GM12891 (cell line): ENCODE measurements around the gene SPATC1L.
"Not testable (repeated sequence)": the region's sequence is repeated elsewhere in the genome, so short reads cannot be mapped to it uniquely, and the experiment has no call there.

Source experiments
- DNase-seq: peaks from one replicate; pipeline ENCODE4 v3.0.0; 2011; ENCODE audit warnings: low spot score; ENCODE audit not compliant: insufficient read length
- FAIRE-seq: peaks from 2 replicates; lab custom pipeline; 2011; peaks lifted over from hg19 to GRCh38; lab: Jason Lieb, UNC
- PAX5 ChIP-seq: IDR thresholded peaks from 2 replicates; pipeline ENCODE4 v1.6.1; 2011; ENCODE audit warnings: low read length, moderate library complexity, mild to moderate bottlenecking; ENCODE audit not compliant: insufficient read depth, severe bottlenecking
- POLR2A ChIP-seq: IDR thresholded peaks from 2 replicates; pipeline ENCODE4 v1.6.1; 2011; ENCODE audit warnings: low read depth, low read length, control low read depth
- POLR2AphosphoS5 ChIP-seq: IDR thresholded peaks from 2 replicates; pipeline ENCODE4 v1.6.1; 2011; ENCODE audit warnings: low read depth, low read length, control low read depth
- POU2F2 ChIP-seq: IDR thresholded peaks from 2 replicates; pipeline ENCODE4 v1.6.1; 2011; ENCODE audit warnings: low read depth, mild to moderate bottlenecking, control low read depth, low read length, moderate library complexity
- SPI1 ChIP-seq: IDR thresholded peaks from 2 replicates; pipeline ENCODE4 v1.6.1; 2011; ENCODE audit warnings: low read depth, low read length, control low read depth
- TAF1 ChIP-seq: IDR thresholded peaks from 2 replicates; pipeline ENCODE4 v1.6.1; 2011; ENCODE audit warnings: low read depth, low read length, control low read depth

The SPATC1L gene

DNA sequence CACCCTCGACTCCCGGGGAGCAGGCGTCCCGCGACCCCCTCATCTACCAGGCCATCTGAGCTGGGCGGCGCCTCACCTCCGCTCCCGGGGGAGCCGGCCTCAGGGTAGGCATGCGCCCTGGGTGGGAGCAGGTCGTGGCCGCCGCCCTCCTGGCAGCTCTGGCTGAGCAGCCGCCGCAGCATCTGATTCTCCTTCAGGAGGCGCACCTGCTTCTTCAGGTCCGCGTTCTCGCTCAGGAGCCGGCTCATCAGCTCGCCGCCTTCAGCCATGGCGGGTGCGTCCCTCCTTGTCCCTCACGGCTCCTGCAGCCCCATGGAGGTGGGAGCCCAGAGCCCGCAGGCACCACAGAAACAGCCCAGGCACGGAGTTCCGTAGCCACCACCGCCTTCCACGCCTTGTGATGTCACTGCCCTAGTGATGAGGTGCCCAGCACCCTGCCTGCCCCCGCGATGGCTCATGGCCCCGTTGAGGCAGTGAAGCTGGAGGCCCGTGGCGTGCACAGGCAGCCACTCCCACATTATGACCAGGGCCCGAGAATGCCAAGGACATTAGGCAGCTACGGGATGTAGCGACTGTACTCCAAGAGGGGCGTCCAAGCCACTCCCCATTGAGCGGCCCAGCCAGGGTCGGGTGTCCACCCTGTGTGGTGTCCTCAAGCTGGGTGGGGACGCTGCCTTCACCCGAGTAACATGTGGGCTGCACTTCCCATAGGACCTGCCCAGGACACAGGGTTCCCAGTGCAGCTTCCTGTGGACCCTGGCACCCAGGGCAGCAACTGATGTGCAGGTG lies 1.5 kb downstream of the SPATC1L start:
- no peak for TF ChIP-seq SPI1
- no peak for DNase-seq
- no peak for FAIRE-seq

DNA sequence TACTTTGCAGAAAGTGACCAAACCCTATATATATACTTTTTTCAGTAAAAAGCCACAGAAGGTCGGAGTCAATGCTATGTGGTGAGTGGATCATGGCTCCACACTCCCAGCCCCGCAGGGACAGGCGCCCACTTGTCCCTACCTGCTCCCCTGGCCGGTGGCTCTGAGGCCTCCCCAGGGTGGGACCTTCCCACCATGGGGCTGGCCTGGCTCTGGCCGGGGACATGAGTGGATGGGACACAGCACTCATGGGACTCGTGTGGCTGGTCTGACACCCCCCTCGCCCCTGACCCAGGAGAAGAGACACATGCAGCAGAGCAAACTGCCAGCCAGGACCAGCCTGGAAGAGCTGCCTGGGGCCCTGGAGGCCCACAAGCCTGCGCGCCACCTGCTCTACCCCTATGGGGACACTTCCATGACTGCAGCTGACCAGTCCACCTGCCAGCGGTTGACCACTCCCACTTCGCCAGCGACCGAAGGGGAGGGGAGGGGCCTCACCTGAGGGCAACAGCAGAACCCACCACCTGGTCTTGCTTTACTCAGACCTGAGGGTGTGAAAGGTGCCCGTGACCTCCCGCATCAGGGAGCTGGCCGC lies 2.2 kb downstream of the SPATC1L start:
- FAIRE-seq: no peak
- TF ChIP-seq TAF1 (no peak), POLR2A (no peak), PAX5 (no peak), POU2F2 (no peak), POLR2AphosphoS5 (no peak), SPI1 (no peak)
- no peak for DNase-seq

- no peak for DNase-seq
- no peak for FAIRE-seq
- TF ChIP-seq SPI1 (no peak), TAF1 (no peak), POLR2AphosphoS5 (no peak), PAX5 (no peak), POLR2A (no peak), POU2F2 (no peak)
Observed at GRCh38 chr21:46181436-46181835, 2.8 kb downstream of the SPATC1L start.

DNA sequence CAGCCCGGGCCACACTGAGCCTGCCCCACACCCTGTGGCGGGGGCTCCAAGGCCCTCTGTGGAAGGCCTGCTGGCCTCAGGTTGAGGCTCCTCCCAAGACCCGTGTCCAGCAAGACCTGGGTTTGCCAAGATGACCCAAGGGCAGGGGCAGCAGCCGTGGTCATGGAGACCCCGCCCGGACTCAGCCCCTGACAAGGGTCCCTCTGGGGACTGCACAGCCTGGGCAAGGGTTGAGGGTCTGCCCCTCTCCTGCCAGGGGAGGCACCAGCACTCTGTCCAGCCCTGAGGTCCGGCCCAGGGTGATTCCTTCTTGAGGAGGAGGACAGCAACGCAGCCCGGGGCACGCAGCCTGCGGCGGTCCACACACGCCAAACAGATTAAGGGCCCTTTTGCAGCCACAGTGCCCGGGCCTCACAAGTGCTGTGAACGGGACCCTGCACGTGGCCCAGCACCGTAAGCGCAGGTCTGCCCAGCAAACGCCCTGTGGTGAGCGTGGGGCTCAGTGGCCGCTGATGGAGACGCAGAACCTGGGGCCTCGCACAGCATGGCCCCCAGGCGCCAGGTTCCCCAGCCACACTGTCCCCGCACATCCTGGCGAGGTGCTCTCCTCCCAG lies 3.4 kb downstream of the SPATC1L start:
- no peak for TF ChIP-seq POLR2A
- no peak for TF ChIP-seq POU2F2
- TF ChIP-seq PAX5: no peak
- no peak for TF ChIP-seq POLR2AphosphoS5
- TF ChIP-seq TAF1: no peak
- TF ChIP-seq SPI1: no peak
- FAIRE-seq (no peak), DNase-seq (no peak)

- TF ChIP-seq PAX5 (no peak), POU2F2 (no peak), TAF1 (no peak), POLR2A (no peak), POLR2AphosphoS5 (no peak), SPI1 (no peak)
- FAIRE-seq: no peak
- no peak for DNase-seq
Observed at GRCh38 chr21:46180079-46180722, 4.1 kb downstream of the SPATC1L start.

DNA sequence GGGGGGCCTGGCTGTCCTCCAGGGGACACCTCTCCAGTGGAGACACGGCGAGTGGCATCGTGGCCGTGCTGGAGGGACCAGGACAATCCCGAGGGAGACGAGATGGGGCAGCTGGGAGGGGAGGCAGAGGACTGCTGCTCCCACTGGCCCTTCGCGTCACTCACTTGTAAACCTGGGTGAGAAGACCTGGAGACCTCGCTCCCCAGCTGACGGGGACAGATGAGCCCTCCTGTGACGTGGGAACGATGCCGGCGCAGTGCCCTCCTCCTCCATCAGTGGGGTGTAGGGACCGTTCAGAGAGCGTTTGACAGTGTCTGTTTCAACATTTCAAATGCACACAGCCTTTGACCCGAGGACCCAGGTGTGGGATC lies 4.6 kb downstream of the SPATC1L start:
- no peak for DNase-seq
- no peak for FAIRE-seq
- TF ChIP-seq SPI1 (no peak), POLR2A (no peak), TAF1 (no peak), PAX5 (no peak), POLR2AphosphoS5 (no peak)

DNA sequence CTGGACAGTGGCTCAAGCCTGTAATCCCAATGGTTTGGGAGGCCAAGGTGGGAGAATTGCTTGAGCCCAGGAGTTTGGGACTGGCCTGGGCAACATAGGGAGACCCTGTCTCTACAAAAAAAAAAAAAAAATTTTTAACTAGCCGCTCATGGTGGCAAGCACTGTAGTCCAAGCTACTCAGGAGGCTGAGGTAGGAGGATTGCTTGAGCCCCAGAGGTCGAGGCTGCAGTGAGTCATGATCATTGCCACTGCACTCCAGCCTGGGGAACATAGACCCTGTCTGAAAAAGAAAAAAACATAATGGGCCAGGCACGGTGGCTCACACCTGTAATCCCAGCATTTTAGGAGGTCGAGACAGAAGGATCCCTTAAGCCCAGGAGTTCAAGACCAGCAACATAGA lies 5.3 kb downstream of the SPATC1L start:
- FAIRE-seq: no peak
- no peak for TF ChIP-seq TAF1
- no peak for TF ChIP-seq PAX5
- TF ChIP-seq POLR2AphosphoS5: no peak
- no peak for TF ChIP-seq POLR2A
- TF ChIP-seq SPI1: no peak
- no peak for DNase-seq

GRCh38 chr21:46176443-46177129 lies 7.7 kb downstream of the SPATC1L start:
- DNase-seq, FAIRE-seq: not testable (repeated sequence)

DNA sequence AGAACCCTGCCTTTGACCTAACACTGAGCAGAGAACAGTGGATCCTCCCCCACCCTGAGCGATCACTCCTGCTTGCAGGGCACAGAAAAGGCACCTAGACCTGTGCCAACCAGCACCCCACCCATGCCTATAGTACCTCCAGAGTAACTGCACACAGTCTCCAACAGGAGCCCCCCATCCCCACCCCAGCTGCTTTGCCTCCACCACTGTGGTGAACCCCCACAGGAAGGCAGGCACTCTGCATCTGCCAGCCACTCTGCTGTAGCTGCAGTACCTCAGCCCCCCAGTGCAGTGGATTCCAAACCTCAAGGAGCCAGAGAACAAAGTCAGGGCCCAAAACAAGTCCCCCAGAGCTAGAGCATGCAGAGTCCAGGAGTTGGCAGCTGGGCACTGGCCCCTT lies 10.7 kb downstream of the SPATC1L start:
- DNase-seq (no peak), FAIRE-seq (no peak)
- TF ChIP-seq POU2F2: no peak
- TF ChIP-seq PAX5: no peak
- TF ChIP-seq SPI1: no peak
- no peak for TF ChIP-seq POLR2AphosphoS5
- TF ChIP-seq POLR2A: no peak
- no peak for TF ChIP-seq TAF1

DNA sequence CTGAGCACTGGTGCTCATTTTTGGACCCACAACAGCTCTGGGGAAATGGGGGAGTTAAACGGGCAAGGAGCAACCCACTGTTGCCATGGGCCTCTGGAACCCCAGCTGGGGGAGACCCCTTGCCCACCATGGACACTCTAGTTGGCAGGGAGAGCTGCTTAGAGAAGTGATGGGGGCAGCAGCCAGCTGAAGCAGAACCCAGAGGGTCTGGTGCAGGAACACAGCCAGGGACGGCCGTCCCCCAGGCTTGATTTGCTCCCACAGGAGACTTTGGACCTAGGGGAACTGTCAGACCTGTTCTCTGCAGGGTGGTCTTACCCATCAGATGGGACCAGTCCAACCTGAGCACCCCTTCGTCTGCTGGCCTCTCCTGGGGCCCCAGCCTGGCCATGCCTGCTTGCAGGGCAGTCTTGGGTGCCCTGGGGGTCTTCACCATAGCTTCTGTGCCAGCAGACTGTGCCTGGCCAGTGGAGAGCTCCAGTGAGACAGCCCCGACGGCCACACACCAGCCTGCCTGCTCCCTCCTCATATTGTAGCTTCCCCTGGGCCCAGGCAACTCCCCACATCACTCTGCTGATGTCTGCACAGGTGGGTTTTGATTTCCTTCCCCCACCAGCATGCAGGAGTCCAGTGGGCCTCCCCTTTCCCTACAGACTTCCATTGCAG lies 11.3 kb downstream of the SPATC1L start:
- TF ChIP-seq POU2F2: no peak
- TF ChIP-seq POLR2AphosphoS5: no peak
- no peak for TF ChIP-seq SPI1
- TF ChIP-seq POLR2A: no peak
- TF ChIP-seq TAF1: no peak
- TF ChIP-seq PAX5: no peak
- FAIRE-seq (no peak), DNase-seq (no peak)
